PC-3 (cell line): Measurements from ENCODE around the gene IZUMO1. TPM values are rescaled to one million over a fixed set of nuclear protein-coding genes. Genes with fewer than 3 reads are reported as not detected.
A peak's percentile ranks its signal among the peaks of the same experiment; 100 is the strongest.
"Not testable (repeated sequence)": the region's sequence is repeated elsewhere in the genome, so short reads cannot be mapped to it uniquely, and the experiment has no call there.

Experiments used
- ATAC-seq: fragments of 200-7000 bp; cut with Tn5 transposase; 2 replicates; pipeline ENCODE4 v1.9.1; 2020; ENCODE audit warnings: mild to moderate bottlenecking, moderate library complexity
- BruUV-seq: library from RNA; stranded (reverse); fragments of 400-500 nt; replicated peaks from 2 replicates; lab custom pipeline; 2021; lab: Mats Ljungman, UMichigan
- CTCF ChIA-PET: fragments of 300-600 bp; sonication (Branson Sonifier 250); formaldehyde crosslinking; loops from one replicate; lab custom pipeline; 2022; ENCODE audit warnings: antibody characterized with exemption; lab: Charles Lee
- POLR2A ChIA-PET: fragments of 300-600 bp; sonication (Branson Sonifier 250); formaldehyde crosslinking; loops from one replicate; lab custom pipeline; 2022; ENCODE audit warnings: antibody characterized with exemption; ENCODE audit not compliant: unreplicated experiment; lab: Charles Lee
- DNase-seq: peaks from one replicate; pipeline ENCODE4 v3.0.0-alpha.2; 2015
- H2AFZ ChIP-seq: fragments of 300-600 bp; sonication (generic); 2 replicates; pipeline ENCODE4 v1.6.0; 2016; ENCODE audit warnings: antibody characterized with exemption, low read length
- H3F3A ChIP-seq: fragments of 300-600 bp; sonication (generic); one replicate; pipeline ENCODE4 v1.6.0; 2017; ENCODE audit warnings: antibody characterized with exemption, low read length, control low read depth, mild to moderate bottlenecking; ENCODE audit not compliant: unreplicated experiment
- H3K27ac ChIP-seq: fragments of 300-600 bp; sonication (generic); 2 replicates; pipeline ENCODE4 v1.5.1; 2016; ENCODE audit warnings: mild to moderate bottlenecking, low read length
- H3K27me3 ChIP-seq: fragments of 300-600 bp; sonication (generic); 2 replicates; pipeline ENCODE4 v1.6.1; 2016; ENCODE audit warnings: low read length, mixed read lengths
- H3K36me3 ChIP-seq: fragments of 300-600 bp; sonication (generic); 2 replicates; pipeline ENCODE4 v1.6.1; 2016; ENCODE audit warnings: low read depth, mixed run types, low read length, mixed read lengths
- H3K4me1 ChIP-seq: fragments of 300-600 bp; sonication (generic); 2 replicates; pipeline ENCODE4 v1.5.1; 2016; ENCODE audit warnings: low read length; ENCODE audit not compliant: insufficient read depth
- H3K4me2 ChIP-seq: fragments of 300-600 bp; sonication (generic); 2 replicates; pipeline ENCODE4 v1.6.0; 2016; ENCODE audit warnings: low read length
- H3K4me3 ChIP-seq: fragments of 300-600 bp; sonication (generic); 2 replicates; pipeline ENCODE4 v1.5.1; 2016; ENCODE audit warnings: mild to moderate bottlenecking, low read length, mixed read lengths
- H3K79me2 ChIP-seq: fragments of 300-600 bp; sonication (generic); 2 replicates; pipeline ENCODE4 v1.6.1; 2017; ENCODE audit warnings: low read length, mixed read lengths
- H3K9ac ChIP-seq: fragments of 300-600 bp; sonication (generic); 2 replicates; pipeline ENCODE4 v1.6.0; 2016; ENCODE audit warnings: mild to moderate bottlenecking, low read length
- H3K9me2 ChIP-seq: fragments of 300-600 bp; sonication (generic); replicated peaks from 2 replicates; pipeline ENCODE4 v1.6.1; 2016; ENCODE audit warnings: mixed run types, low read length, mixed read lengths
- H3K9me3 ChIP-seq: fragments of 300-600 bp; sonication (generic); 2 replicates; pipeline ENCODE4 v1.6.1; 2016; ENCODE audit warnings: low read length, mixed read lengths
- H4K20me1 ChIP-seq: fragments of 300-600 bp; sonication (generic); 2 replicates; pipeline ENCODE4 v1.6.1; 2016; ENCODE audit warnings: low read length, mixed read lengths
- CTCF ChIP-seq: fragments of 300-600 bp; sonication (generic); conservative IDR thresholded peaks from 2 replicates; pipeline ENCODE4 v1.5.1; 2017; ENCODE audit warnings: antibody characterized with exemption, low read depth, mild to moderate bottlenecking, low read length
- EZH2 ChIP-seq: fragments of 300-600 bp; sonication (generic); IDR thresholded peaks from one replicate; pipeline ENCODE4 v1.6.1; 2017; ENCODE audit warnings: antibody characterized with exemption, mild to moderate bottlenecking, low read length; ENCODE audit not compliant: unreplicated experiment
- EZH2phosphoT487 ChIP-seq: fragments of 300-600 bp; sonication (generic); IDR thresholded peaks from 2 replicates; pipeline ENCODE4 v1.6.1; 2018; ENCODE audit warnings: mild to moderate bottlenecking, antibody characterized with exemption, low read length, borderline replicate concordance
- intact Hi-C: fragments of 100-400 bp; cut with micrococcal nuclease; formaldehyde crosslinking; loops from 2 replicates; pipeline ENCODE4 v1.9.0; 2023
- total RNA-seq: library from RNA; depleted of rRNA; stranded (reverse); fragments of >200 nt; gene quantifications from 2 replicates; pipeline ENCODE4 v1.2.3, GENCODE V29; 2014

The IZUMO1 gene
- total RNA-seq, 1 experiment from 2014 or later: not detected

- BruUV-seq, H3K9me3 ChIP-seq, H4K20me1 ChIP-seq, H3K9ac ChIP-seq, H3K4me1 ChIP-seq, H2AFZ ChIP-seq, H3K36me3 ChIP-seq, ATAC-seq, POLR2A ChIA-PET, H3K27ac ChIP-seq, H3K4me2 ChIP-seq, DNase-seq, intact Hi-C loops, H3K27me3 ChIP-seq, CTCF ChIA-PET, H3K9me2 ChIP-seq, H3F3A ChIP-seq, H3K4me3 ChIP-seq, H3K79me2 ChIP-seq: not testable (repeated sequence)
Measured at GRCh38 chr19:48786422-48786821, 39.7 kb upstream of the IZUMO1 start.

GRCh38 chr19:48784527-48784926 lies 37.8 kb upstream of the IZUMO1 start:
- BruUV-seq: no TSS peak
- Histone ChIP-seq H3K4me1 (no peaks in the 10 kb centered on the region), H3K9ac (no peak overlapping the region), H3K4me3 (no peak overlapping the region), H3K9me2 (no peaks in the 10 kb centered on the region), H2AFZ (no peak overlapping the region), H3K27me3 (no peaks in the 10 kb centered on the region), H3F3A (no peaks in the 10 kb centered on the region), H3K27ac (no peak overlapping the region), H3K4me2 (no peak overlapping the region), H3K79me2 (no peaks in the 10 kb centered on the region), H3K9me3 (no peaks in the 10 kb centered on the region), H4K20me1 (no peaks in the 10 kb centered on the region), H3K36me3 (no peaks in the 10 kb centered on the region)
- POLR2A ChIA-PET: no interaction called here
- TF ChIP-seq EZH2phosphoT487: no peak
- no peak; the same call in 1 of the 2 replicates for TF ChIP-seq CTCF
- no peak for TF ChIP-seq EZH2
- peak; percentile 20 for DNase-seq
- CTCF ChIA-PET: interaction anchor here (0.6 to 2.0 kb wide), 4 partner anchors 56 to 139 kb away, joined by 3 to 8 read pairs (median 6); partner anchors contain the start of gene CA11
- intact Hi-C loops: no loop called here
- no peak for ATAC-seq

GRCh38 chr19:48780631-48781391 lies 34.1 kb upstream of the IZUMO1 start:
- POLR2A ChIA-PET: interaction anchor here (0.6 kb wide), 1 partner anchor 36 kb away, joined by 3 read pairs; no protein-coding TSS in a partner anchor
- no peaks in the 10 kb centered on the region for H3F3A ChIP-seq
- no peaks in the 10 kb centered on the region for H3K9me3 ChIP-seq
- no peak overlapping the region for H3K9ac ChIP-seq
- no peaks in the 10 kb centered on the region for H3K4me1 ChIP-seq
- TF ChIP-seq EZH2 (no peak), CTCF (no peak), EZH2phosphoT487 (no peak)
- H3K27ac ChIP-seq: no peak overlapping the region
- DNase-seq: no peak
- no TSS peak for BruUV-seq
- no peaks in the 10 kb centered on the region for H3K79me2 ChIP-seq
- no peaks in the 10 kb centered on the region for H3K9me2 ChIP-seq
- no peak overlapping the region for H3K4me2 ChIP-seq
- no peak for ATAC-seq
- CTCF ChIA-PET: no interaction called here
- no peak overlapping the region for H3K4me3 ChIP-seq
- no peak overlapping the region for H2AFZ ChIP-seq
- no peaks in the 10 kb centered on the region for H4K20me1 ChIP-seq
- no peaks in the 10 kb centered on the region for H3K27me3 ChIP-seq
- H3K36me3 ChIP-seq: no peaks in the 10 kb centered on the region
- intact Hi-C loops: no loop called here
